Esophagus muscularis mucosa (tissue), 4 donors: ENCODE measurements around the gene DCAF15.

Source experiments
- CTCF ChIP-seq, 3 experiments: fragments of 200-600 bp in 2 of 3; fragments of 450-650 bp in 1 of 3; sonication (generic) in 2 of 3; IDR thresholded peaks; one replicate each; pipeline ENCODE4 v1.5.1; 2017 to 2019; ENCODE audit warnings: antibody characterized with exemption in 3 of 3, mild to moderate bottlenecking in 2 of 3, moderate library complexity in 1 of 3
- EP300 ChIP-seq: sonication (generic); formaldehyde crosslinking; IDR thresholded peaks from one replicate; pipeline ENCODE4 v1.6.1; 2017; ENCODE audit warnings: antibody characterized with exemption
- POLR2A ChIP-seq: fragments of 450-650 bp; IDR thresholded peaks from one replicate; pipeline ENCODE4 v1.6.1; 2017; ENCODE audit warnings: antibody characterized with exemption, moderate library complexity, mild to moderate bottlenecking, low read depth

GRCh38 chr19:13914777-13915176 is 37.5 kb upstream of the DCAF15 start:
- TF ChIP-seq CTCF (IDR thresholded peaks at IDR 0.05) (no peak), POLR2A (no peak), EP300 (no peak)
